Endothelial cell of umbilical vein (primary cell): Measurements from ENCODE around the gene SMOC1. TPM values are rescaled to one million over a fixed set of nuclear protein-coding genes. Genes with fewer than 3 reads are reported as not detected.

Source experiments
- BruUV-seq: library from RNA; stranded (reverse); fragments of 400-500 nt; replicated peaks from 2 replicates; lab custom pipeline; 2021; lab: Mats Ljungman, UMichigan
- CTCF ChIA-PET: fragments of 300-600, 350-600 bp; sonication (Branson Sonifier 250); formaldehyde crosslinking; loops from one replicate; lab custom pipeline; 2021; ENCODE audit warnings: antibody characterized with exemption, inconsistent platforms; lab: Charles Lee
- POLR2A ChIA-PET: fragments of 300-600, 350-600 bp; sonication (Branson Sonifier 250); formaldehyde crosslinking; loops from one replicate; lab custom pipeline; 2021; ENCODE audit warnings: antibody characterized with exemption, inconsistent platforms; lab: Charles Lee
- DNase-seq: peaks from one replicate; pipeline ENCODE4 v3.0.0-alpha.2; 2011; ENCODE audit warnings: low read depth, low spot score
- FAIRE-seq: peaks from 2 replicates; lab custom pipeline; 2011; peaks lifted over from hg19 to GRCh38; lab: Jason Lieb, UNC
- H2AFZ ChIP-seq: 2 replicates; pipeline ENCODE4 v1.6.0; 2012; ENCODE audit warnings: low read depth, low read length, control low read depth, inconsistent platforms
- H3K27ac ChIP-seq: 2 replicates; pipeline ENCODE4 v1.5.1; 2011; ENCODE audit warnings: low read depth, mild to moderate bottlenecking, control low read depth, low read length, moderate library complexity; ENCODE audit not compliant: insufficient read depth
- H3K27me3 ChIP-seq, 2 experiments: 2 replicates each; pipeline versions ENCODE4 v1.6.0 to v1.6.1; 2011; ENCODE audit warnings: low read length in 2 of 2, mixed read lengths in 1 of 2; ENCODE audit not compliant: control insufficient read depth in 2 of 2, insufficient read depth in 2 of 2
- H3K36me3 ChIP-seq, 2 experiments: 2 replicates in 1 of 2; 3 replicates in 1 of 2; pipeline ENCODE4 v1.5.1; 2011; ENCODE audit warnings: low read length in 2 of 2, mild to moderate bottlenecking in 1 of 2, moderate library complexity in 1 of 2; ENCODE audit not compliant: control insufficient read depth in 2 of 2, insufficient read depth in 2 of 2; ENCODE audit errors: extremely low read depth in 1 of 2
- H3K4me1 ChIP-seq: 3 replicates; pipeline ENCODE4 v1.5.1; 2011; ENCODE audit warnings: mild to moderate bottlenecking, low read length; ENCODE audit not compliant: control insufficient read depth, insufficient read depth; ENCODE audit errors: extremely low read depth
- H3K4me2 ChIP-seq: 2 replicates; pipeline ENCODE4 v1.6.1; 2011; ENCODE audit warnings: low read length, control low read depth, mixed read lengths; ENCODE audit not compliant: insufficient read depth
- H3K4me3 ChIP-seq, 3 experiments: fragments of 200-600 bp in 1 of 3; sonication (generic), shearing (Covaris generic) in 1 of 3; replicated peaks in 1 of 3; 2 replicates each; pipeline ENCODE4 v1.5.1; 2011 to 2016; ENCODE audit warnings: control low read depth in 3 of 3, low read length in 3 of 3, mild to moderate bottlenecking in 2 of 3, inconsistent platforms in 1 of 3, low read depth in 1 of 3, moderate library complexity in 1 of 3; ENCODE audit not compliant: insufficient read depth in 1 of 3
- H3K79me2 ChIP-seq: 2 replicates; pipeline ENCODE4 v1.6.0; 2012; ENCODE audit warnings: low read length, inconsistent platforms; ENCODE audit not compliant: control insufficient read depth, insufficient read depth
- H3K9ac ChIP-seq: replicated peaks from 2 replicates; pipeline ENCODE3; 2011; ENCODE audit warnings: low read length, control low read depth; ENCODE audit not compliant: insufficient read depth; ENCODE audit errors: extremely low read depth
- H3K9me1 ChIP-seq: replicated peaks from 3 replicates; pipeline ENCODE4 v1.6.0; 2011; ENCODE audit warnings: mild to moderate bottlenecking, low read length; ENCODE audit not compliant: control insufficient read depth, insufficient read depth; ENCODE audit errors: extremely low read depth
- H3K9me3 ChIP-seq: replicated peaks from 2 replicates; pipeline ENCODE4 v1.5.1; 2012; ENCODE audit warnings: low read length, inconsistent platforms; ENCODE audit not compliant: control insufficient read depth, insufficient read depth
- H4K20me1 ChIP-seq: replicated peaks from 2 replicates; pipeline ENCODE3; 2011; ENCODE audit warnings: mild to moderate bottlenecking, low read length; ENCODE audit not compliant: control insufficient read depth, insufficient read depth; ENCODE audit errors: extremely low read depth
- CTCF ChIP-seq, 2 donors: IDR thresholded peaks; 1 replicate in 1 of 2; 2 replicates in 1 of 2; pipeline ENCODE4 v1.5.1; 2011; ENCODE audit warnings: low read length in 2 of 2, mild to moderate bottlenecking in 2 of 2, moderate library complexity in 2 of 2, control low read depth in 1 of 2, inconsistent platforms in 1 of 2, low read depth in 1 of 2; ENCODE audit not compliant: insufficient read depth in 1 of 2; ENCODE audit errors: extremely low read depth in 1 of 2
- EZH2 ChIP-seq: IDR thresholded peaks from 2 replicates; pipeline ENCODE4 v1.6.1; 2012; ENCODE audit warnings: borderline replicate concordance, low read depth, mild to moderate bottlenecking, moderate library complexity, low read length, inconsistent platforms; ENCODE audit not compliant: severe bottlenecking
- FOS ChIP-seq: IDR thresholded peaks from 2 replicates; pipeline ENCODE4 v1.6.1; 2011; ENCODE audit warnings: mild to moderate bottlenecking, low read length, moderate library complexity, borderline replicate concordance; ENCODE audit not compliant: insufficient read depth
- GATA2 ChIP-seq: IDR thresholded peaks from 2 replicates; pipeline ENCODE4 v1.7.0; 2011; ENCODE audit warnings: low read depth, mild to moderate bottlenecking, moderate library complexity, mixed read lengths, low read length; ENCODE audit not compliant: insufficient read length, insufficient read depth
- JUN ChIP-seq: IDR thresholded peaks from 2 replicates; pipeline ENCODE4 v1.6.1; 2011; ENCODE audit warnings: borderline replicate concordance, low read depth; ENCODE audit not compliant: insufficient read length, insufficient read depth
- MAX ChIP-seq: IDR thresholded peaks from 2 replicates; pipeline ENCODE4 v1.6.1; 2011; ENCODE audit not compliant: insufficient read depth, insufficient read length
- MYC ChIP-seq: IDR thresholded peaks from one replicate; pipeline ENCODE4 v1.6.1; 2011; ENCODE audit warnings: mild to moderate bottlenecking, low read depth, low read length
- POLR2A ChIP-seq: IDR thresholded peaks from 2 replicates; pipeline ENCODE4 v1.6.1; 2012; ENCODE audit warnings: low read depth, mild to moderate bottlenecking, control low read depth, low read length
- POLR2AphosphoS5 ChIP-seq: IDR thresholded peaks from 2 replicates; pipeline ENCODE4 v1.6.1; 2012; ENCODE audit warnings: low read depth, mild to moderate bottlenecking, control low read depth, low read length, moderate library complexity; ENCODE audit not compliant: insufficient read depth
- dilution Hi-C: fragments of 300-500 bp; cut with MboI; formaldehyde crosslinking; loops from one replicate; pipeline ENCODE4 v1.15.0; 2019; ENCODE audit warnings: low sequenced_read_pairs; ENCODE audit not compliant: extremely low pct_ligation_motif_present
- intact Hi-C: fragments of 100-400 bp; cut with micrococcal nuclease; formaldehyde crosslinking; loops from one replicate; pipeline ENCODE4 v1.10.0; 2022
- polyA plus RNA-seq, 4 experiments: library from polyadenylated mRNA; depleted of rRNA in 3 of 4; stranded (reverse) in 3 of 4; unstranded in 1 of 4; fragments of >200 nt; gene quantifications; 2 replicates each; pipeline versions ENCODE4 v1.2.1 to v1.2.3, GENCODE V29; 2011 to 2012; ENCODE audit warnings: missing spikeins in 1 of 4
- total RNA-seq: library from RNA; stranded (reverse); gene quantifications from 2 replicates; pipeline ENCODE4 v1.2.3, GENCODE V29; 2021

SMOC1 gene
- total and polyA plus RNA-seq, 2 donors (not counting 3 experiments of a cell fraction or from before 2014, with no cell fraction given), result 0.97 to 1.1 TPM

- FAIRE-seq, result no peak
These were observed 143.7 kb downstream of the SMOC1 start for GRCh38 chr14:70022771-70023445.

More at GRCh38 chr14:70022771-70023445, 143.7 kb downstream of the SMOC1 start:
- POLR2A ChIA-PET, result no interaction called here
- no peaks in the 10 kb centered on the region for H3K9me3 ChIP-seq
- intact Hi-C loops (no loop called here), dilution Hi-C loops (no loop called here)
- no peaks in the 10 kb centered on the region for H3K79me2 ChIP-seq
- H4K20me1 ChIP-seq, result no peaks in the 10 kb centered on the region
- no peak overlapping the region for H3K4me3 ChIP-seq
- H2AFZ ChIP-seq, result no peak overlapping the region
- CTCF ChIA-PET, result interaction anchor here (1.3 to 2.5 kb wide), 3 partner anchors 8 to 292 kb away, joined by 7 to 12 read pairs (median 7); no protein-coding TSS in a partner anchor
- no peak for TF ChIP-seq JUN
- no peak for TF ChIP-seq MAX
- TF ChIP-seq POLR2AphosphoS5, result no peak
- TF ChIP-seq MYC, result no peak
- no peak for TF ChIP-seq POLR2A
- TF ChIP-seq FOS, result no peak
- TF ChIP-seq CTCF (IDR thresholded peaks at IDR 0.05; ENCODE audit: extremely low read depth in 1 of 2, insufficient read depth in 1 of 2, low read depth in 1 of 2, low read length in 2 of 2), result no peak
- no peak for TF ChIP-seq GATA2
- TF ChIP-seq EZH2, result no peak
- no TSS peak for BruUV-seq
- H3K9ac ChIP-seq, result no peak overlapping the region
- peaks cover 0 to 2% of the 10 kb centered on the region in 2 experiments for H3K27me3 ChIP-seq
- peaks cover 2% of the 10 kb centered on the region for H3K4me1 ChIP-seq
- H3K36me3 ChIP-seq, result no peaks in the 10 kb centered on the region
- no peak for DNase-seq
- no peak overlapping the region for H3K27ac ChIP-seq
- H3K4me2 ChIP-seq, result no peak overlapping the region
- H3K9me1 ChIP-seq, result no peaks in the 10 kb centered on the region
